Testis (tissue), 3 donors: Measurements from ENCODE around the gene ERFE. TPM values are rescaled to one million over a fixed set of nuclear protein-coding genes. Genes with fewer than 3 reads are reported as not detected.

Experiments used
- DNase-seq: peaks from one replicate; pipeline ENCODE4 v3.0.0-alpha.2; 2019
- H3K27ac ChIP-seq, 2 donors: fragments of 200-600 bp; sonication (generic); one replicate each; pipeline ENCODE4 v1.5.1; 2019
- H3K27me3 ChIP-seq: fragments of 200-600 bp; sonication (generic); one replicate; pipeline ENCODE4 v1.5.1; 2019
- H3K36me3 ChIP-seq: fragments of 200-600 bp; sonication (generic); one replicate; pipeline ENCODE4 v1.5.1; 2017; ENCODE audit warnings: low read depth; ENCODE audit errors: missing control alignments
- H3K4me1 ChIP-seq: fragments of 200-600 bp; sonication (generic); one replicate; pipeline ENCODE4 v1.5.1; 2019
- H3K4me3 ChIP-seq, 2 donors: fragments of 200-600 bp; sonication (generic); one replicate each; pipeline ENCODE4 v1.5.1; 2017 to 2019
- H3K9me3 ChIP-seq: fragments of 200-600 bp; sonication (generic); one replicate; pipeline ENCODE4 v1.5.1; 2017
- CTCF ChIP-seq, 3 experiments: fragments of 450-650 bp in 2 of 3; fragments of 200-600 bp in 1 of 3; sonication (generic) in 1 of 3; IDR thresholded peaks; one replicate each; pipeline ENCODE4 v1.5.1; 2016 to 2019; ENCODE audit warnings: antibody characterized with exemption in 3 of 3, mild to moderate bottlenecking in 2 of 3, moderate library complexity in 1 of 3
- POLR2A ChIP-seq: fragments of 450-650 bp; IDR thresholded peaks from one replicate; pipeline ENCODE4 v1.6.1; 2017; ENCODE audit warnings: antibody characterized with exemption, mild to moderate bottlenecking, moderate library complexity
- WGBS, 2 donors: methylation state at CpG; one replicate each; pipeline ENCODE4 v1.1.5; 2018; 5-methylcytosine and 5-hydroxymethylcytosine counted together
- intact Hi-C: fragments of 100-400 bp; cut with DNase I; formaldehyde crosslinking; loops from one replicate; pipeline ENCODE4 v1.15.1; 2023; ENCODE audit warnings: low total_unique reads
- polyA plus RNA-seq: library from polyadenylated mRNA; stranded (reverse); fragments of 350-450 nt; fragmentation: Illumina TruSeq; extraction: RNeasy Lipid Tissue Mini Kit (QIAGEN cat#74804); gene quantifications from one replicate; pipeline ENCODE4 v1.2.3, GENCODE V29; 2014; ENCODE audit warnings: low read depth, low replicate concordance; ENCODE audit not compliant: insufficient read depth
- total RNA-seq, 2 donors: library from RNA; depleted of rRNA; stranded (reverse); fragments of >200 nt; gene quantifications; one replicate each; pipeline ENCODE4 v1.2.3, GENCODE V29; 2016

Gene ERFE
- total and polyA plus RNA-seq, 3 donors from 2014 or later = 9.5 to 31.0 (median 23.1) TPM

- DNase-seq = no peak
- no peaks in the 10 kb centered on the region for H3K27me3 ChIP-seq
- H3K9me3 ChIP-seq = no peaks in the 10 kb centered on the region
- no peak overlapping the region for H3K4me3 ChIP-seq
- no peaks in the 10 kb centered on the region for H3K36me3 ChIP-seq
- no peaks in the 10 kb centered on the region for H3K4me1 ChIP-seq
- WGBS, 2 donors = 88% methylated on average over 21 of the region's 21 CpGs; no CpG with 5 or more reads in 1 of the 2 donors
- intact Hi-C loops = no loop called here
- H3K27ac ChIP-seq = no peak overlapping the region
- TF ChIP-seq CTCF (IDR thresholded peaks at IDR 0.05) = no peak
- TF ChIP-seq POLR2A = no peak
These were observed 42.2 kb upstream of the ERFE start for GRCh38 chr2:238116298-238117198.

GRCh38 chr2:238117199-238118154 is 41.3 kb upstream of the ERFE start:
- intact Hi-C loops = no loop called here
- Histone ChIP-seq H3K36me3 (no peaks in the 10 kb centered on the region), H3K4me1 (no peaks in the 10 kb centered on the region), H3K9me3 (no peaks in the 10 kb centered on the region), H3K4me3 (no peak overlapping the region), H3K27ac (no peak overlapping the region), H3K27me3 (no peaks in the 10 kb centered on the region)
- no peak for TF ChIP-seq POLR2A
- TF ChIP-seq CTCF (IDR thresholded peaks at IDR 0.05) = no peak
- WGBS, 2 donors = 73 to 79% methylated on average over 10 to 11 of the region's 11 CpGs
- no peak for DNase-seq

- Histone ChIP-seq H3K4me1 (no peaks in the 10 kb centered on the region), H3K27me3 (no peaks in the 10 kb centered on the region), H3K27ac (no peak overlapping the region), H3K9me3 (no peaks in the 10 kb centered on the region), H3K36me3 (no peaks in the 10 kb centered on the region), H3K4me3 (no peak overlapping the region)
- no peak for DNase-seq
- intact Hi-C loops = no loop called here
- 65 to 71% methylated on average over 6 to 15 of the region's 15 CpGs for WGBS, 2 donors
- TF ChIP-seq POLR2A = no peak
- no peak for TF ChIP-seq CTCF (IDR thresholded peaks at IDR 0.05)
These were observed 38.9 kb upstream of the ERFE start for GRCh38 chr2:238119756-238120462.

- 56 to 80% methylated on average over 1 to 30 of the region's 30 CpGs for WGBS, 2 donors
- Histone ChIP-seq H3K4me1 (no peaks in the 10 kb centered on the region), H3K36me3 (no peaks in the 10 kb centered on the region), H3K9me3 (no peaks in the 10 kb centered on the region), H3K27me3 (no peaks in the 10 kb centered on the region), H3K27ac (no peak overlapping the region), H3K4me3 (no peak overlapping the region)
- no peak for DNase-seq
- no peak for TF ChIP-seq POLR2A
- TF ChIP-seq CTCF (IDR thresholded peaks at IDR 0.05) = no peak
- intact Hi-C loops = no loop called here
These were observed 38.1 kb upstream of the ERFE start for GRCh38 chr2:238120463-238121298.
